ENCODE data around the gene MFSD12.

MFSD12 gene

DNA sequence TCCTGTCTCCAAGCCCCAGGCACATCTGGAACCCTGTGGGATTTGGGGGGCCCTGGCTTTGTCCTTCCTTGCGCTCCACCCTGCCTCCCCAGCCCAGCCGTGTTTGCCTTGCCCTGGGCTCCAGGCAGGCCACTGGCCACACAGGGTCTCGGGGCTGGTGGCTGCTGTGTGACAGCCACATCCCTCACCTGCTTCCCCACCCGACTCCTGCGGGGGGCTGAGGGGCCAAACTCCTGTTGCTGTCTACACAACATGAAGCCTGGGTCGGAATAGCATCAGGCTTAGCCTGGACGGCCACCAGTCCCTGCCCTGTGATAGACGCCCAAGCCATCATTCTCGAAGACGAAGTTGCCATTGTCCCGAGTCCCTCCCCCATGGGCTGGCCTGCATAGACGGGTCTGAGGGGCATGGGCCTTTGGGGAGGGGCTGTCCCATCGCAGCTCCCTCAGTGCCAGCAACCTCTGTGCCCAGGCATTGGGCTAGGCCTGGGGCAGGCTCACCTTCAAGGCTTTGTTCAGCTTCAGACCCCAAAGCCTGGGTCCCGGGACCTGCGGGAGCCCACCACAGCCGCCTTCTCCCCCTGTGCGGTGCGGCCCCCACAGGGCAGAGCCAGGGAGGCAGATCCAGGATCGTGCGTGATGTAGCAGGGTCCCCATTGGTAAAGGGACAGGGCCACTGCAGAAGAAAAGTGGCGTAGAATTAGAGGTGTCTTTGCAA, 33.9 kb downstream of the MFSD12 start:
- no peak overlapping the region for H3K9ac ChIP-seq (ENCODE audit: low read length)
- no peaks in the 10 kb centered on the region for H3K27me3 ChIP-seq (ENCODE audit: low read length)
- no peaks in the 10 kb centered on the region for H3K9me3 ChIP-seq (ENCODE audit: insufficient read depth, low read length)
- 0 out of 2 replicates have a peak, but pooled peaks cover 4% of the 10 kb centered on the region for H4K20me1 ChIP-seq (ENCODE audit: low read depth, low read length)
- no peak for TF ChIP-seq EZH2phosphoT487 (conservative IDR thresholded peaks at IDR 0.05; ENCODE audit: low read length)
- TF ChIP-seq, protein P1, sequence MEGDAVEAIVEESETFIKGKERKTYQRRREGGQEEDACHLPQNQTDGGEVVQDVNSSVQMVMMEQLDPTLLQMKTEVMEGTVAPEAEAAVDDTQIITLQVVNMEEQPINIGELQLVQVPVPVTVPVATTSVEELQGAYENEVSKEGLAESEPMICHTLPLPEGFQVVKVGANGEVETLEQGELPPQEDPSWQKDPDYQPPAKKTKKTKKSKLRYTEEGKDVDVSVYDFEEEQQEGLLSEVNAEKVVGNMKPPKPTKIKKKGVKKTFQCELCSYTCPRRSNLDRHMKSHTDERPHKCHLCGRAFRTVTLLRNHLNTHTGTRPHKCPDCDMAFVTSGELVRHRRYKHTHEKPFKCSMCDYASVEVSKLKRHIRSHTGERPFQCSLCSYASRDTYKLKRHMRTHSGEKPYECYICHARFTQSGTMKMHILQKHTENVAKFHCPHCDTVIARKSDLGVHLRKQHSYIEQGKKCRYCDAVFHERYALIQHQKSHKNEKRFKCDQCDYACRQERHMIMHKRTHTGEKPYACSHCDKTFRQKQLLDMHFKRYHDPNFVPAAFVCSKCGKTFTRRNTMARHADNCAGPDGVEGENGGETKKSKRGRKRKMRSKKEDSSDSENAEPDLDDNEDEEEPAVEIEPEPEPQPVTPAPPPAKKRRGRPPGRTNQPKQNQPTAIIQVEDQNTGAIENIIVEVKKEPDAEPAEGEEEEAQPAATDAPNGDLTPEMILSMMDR (IDR thresholded peaks at IDR 0.05; ENCODE audit: insufficient read depth, low read length, poor library complexity, severe bottlenecking) = no peak
- no peaks in the 10 kb centered on the region for H3K9me2 ChIP-seq (replicated peaks; ENCODE audit: insufficient read depth, low read length)
- peaks cover 32% of the 10 kb centered on the region for H3K79me2 ChIP-seq (ENCODE audit: insufficient read depth, low read length)
- no peak overlapping the region for H2AFZ ChIP-seq (ENCODE audit: low read depth, low read length, severe bottlenecking)
- no peak overlapping the region for H3K4me2 ChIP-seq (ENCODE audit: low read depth, low read length, poor library complexity, severe bottlenecking)
- H3K36me3 ChIP-seq (ENCODE audit: low read length) = no peaks in the 10 kb centered on the region
- H3K4me3 ChIP-seq (ENCODE audit: insufficient read depth, low read length, poor library complexity, severe bottlenecking) = no peak overlapping the region
- no peak overlapping the region for H3K27ac ChIP-seq (ENCODE audit: low read depth, low read length)
- H3F3A ChIP-seq (ENCODE audit: insufficient read depth) = no peaks in the 10 kb centered on the region

DNA sequence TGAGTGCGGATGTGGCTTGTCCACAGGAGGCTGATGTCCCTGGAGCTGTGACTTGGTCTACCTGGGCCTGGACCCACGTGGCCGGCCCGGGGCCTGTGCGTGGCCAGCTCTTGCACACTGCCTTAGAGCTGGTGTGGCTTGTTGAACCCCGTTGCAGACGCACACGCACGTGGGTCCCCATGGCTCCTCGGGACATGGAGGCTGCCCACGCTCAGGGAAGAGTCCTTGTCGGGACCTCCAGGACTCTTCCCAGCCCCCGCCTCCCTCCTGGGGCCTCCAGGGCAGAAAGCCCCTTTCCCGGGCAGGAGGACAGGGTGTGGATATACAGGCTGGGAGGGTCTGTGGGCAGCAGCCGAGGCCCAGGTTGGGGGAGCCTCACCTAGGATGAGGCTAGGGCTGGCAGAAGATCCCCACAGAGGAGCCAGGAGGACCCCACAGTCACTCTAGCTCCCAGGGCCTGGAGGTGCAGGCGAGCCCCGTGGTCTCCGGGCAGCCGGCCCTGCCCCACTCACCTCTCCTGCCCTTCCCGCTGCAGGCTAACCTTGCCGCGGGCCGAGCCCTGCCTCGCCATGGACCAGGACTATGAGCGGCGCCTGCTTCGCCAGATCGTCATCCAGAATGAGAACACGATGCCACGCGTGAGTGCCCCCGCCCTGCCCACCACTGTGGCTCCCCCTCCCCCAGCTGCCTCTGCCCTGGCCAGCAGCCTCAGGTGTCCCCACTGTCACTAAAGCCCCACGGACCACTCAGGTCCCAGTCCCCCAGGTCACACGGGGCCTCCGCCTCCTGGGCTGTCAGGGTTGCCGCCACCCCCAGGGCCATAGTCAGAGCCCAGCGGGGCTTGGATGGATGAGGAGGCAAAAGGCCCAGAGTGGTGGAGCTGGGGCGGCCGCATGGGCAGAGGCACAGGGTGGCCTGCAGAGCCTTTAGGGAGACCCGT, 34.7 kb downstream of the MFSD12 start:
- Histone ChIP-seq H3K4me2 (ENCODE audit: low read depth, low read length, poor library complexity, severe bottlenecking) (no peak overlapping the region), H3K4me3 (ENCODE audit: insufficient read depth, low read length, poor library complexity, severe bottlenecking) (no peak overlapping the region), H3K9ac (ENCODE audit: low read length) (no peak overlapping the region), H3K9me3 (ENCODE audit: insufficient read depth, low read length) (no peaks in the 10 kb centered on the region), H4K20me1 (ENCODE audit: low read depth, low read length) (0 out of 2 replicates have a peak, but pooled peaks cover 5% of the 10 kb centered on the region), H2AFZ (ENCODE audit: low read depth, low read length, severe bottlenecking) (no peak overlapping the region), H3K27me3 (ENCODE audit: low read length) (no peaks in the 10 kb centered on the region), H3K9me2 (replicated peaks; ENCODE audit: insufficient read depth, low read length) (no peaks in the 10 kb centered on the region), H3K79me2 (ENCODE audit: insufficient read depth, low read length) (peaks cover 40% of the 10 kb centered on the region), H3K27ac (ENCODE audit: low read depth, low read length) (no peak overlapping the region), H3F3A (ENCODE audit: insufficient read depth) (no peaks in the 10 kb centered on the region), H3K36me3 (ENCODE audit: low read length) (no peaks in the 10 kb centered on the region)
- TF ChIP-seq, protein P1 (IDR thresholded peaks at IDR 0.05; ENCODE audit: insufficient read depth, low read length, poor library complexity, severe bottlenecking) = no peak
- TF ChIP-seq EZH2phosphoT487 (conservative IDR thresholded peaks at IDR 0.05; ENCODE audit: low read length) = no peak

DNA sequence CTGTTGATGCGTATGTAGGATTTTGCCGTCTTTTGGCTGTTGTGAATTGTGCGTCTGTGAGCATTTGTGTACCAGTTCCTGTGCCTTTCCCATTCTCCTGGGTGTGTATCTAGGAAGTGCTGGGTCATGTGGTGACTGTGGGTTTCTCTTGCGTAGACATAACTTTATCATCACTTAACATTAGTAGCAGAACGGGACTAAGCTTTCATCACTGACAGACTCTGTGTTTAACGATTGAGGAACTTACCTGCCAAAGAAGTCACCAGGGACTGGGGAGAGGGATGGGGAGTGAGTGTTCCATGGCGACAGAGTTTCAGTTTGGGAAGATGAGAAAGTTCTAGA, 36.3 kb downstream of the MFSD12 start:
- H3K27ac ChIP-seq (ENCODE audit: low read depth, low read length) = no peak overlapping the region
- no peaks in the 10 kb centered on the region for H3K36me3 ChIP-seq (ENCODE audit: low read length)
- H3K4me3 ChIP-seq (ENCODE audit: insufficient read depth, low read length, poor library complexity, severe bottlenecking) = no peak overlapping the region
- no peaks in the 10 kb centered on the region for H3K9me3 ChIP-seq (ENCODE audit: insufficient read depth, low read length)
- H3K9ac ChIP-seq (ENCODE audit: low read length) = no peak overlapping the region
- no peaks in the 10 kb centered on the region for H3K9me2 ChIP-seq (replicated peaks; ENCODE audit: insufficient read depth, low read length)
- H4K20me1 ChIP-seq (ENCODE audit: low read depth, low read length) = 0 out of 2 replicates have a peak, but pooled peaks cover 5% of the 10 kb centered on the region
- H3F3A ChIP-seq (ENCODE audit: insufficient read depth) = no peaks in the 10 kb centered on the region
- TF ChIP-seq EZH2phosphoT487 (conservative IDR thresholded peaks at IDR 0.05; ENCODE audit: low read length) = no peak
- TF ChIP-seq, protein P1 (IDR thresholded peaks at IDR 0.05; ENCODE audit: insufficient read depth, low read length, poor library complexity, severe bottlenecking) = no peak
- no peaks in the 10 kb centered on the region for H3K27me3 ChIP-seq (ENCODE audit: low read length)
- no peak overlapping the region for H2AFZ ChIP-seq (ENCODE audit: low read depth, low read length, severe bottlenecking)
- no peak overlapping the region for H3K4me2 ChIP-seq (ENCODE audit: low read depth, low read length, poor library complexity, severe bottlenecking)
- peaks cover 52% of the 10 kb centered on the region for H3K79me2 ChIP-seq (ENCODE audit: insufficient read depth, low read length)
